Upper lobe of left lung (tissue), 6 donors: ENCODE data around the gene APOBEC2. TPM values are rescaled to one million over a fixed set of nuclear protein-coding genes. Genes with fewer than 3 reads are reported as not detected.

Experiments used
- ATAC-seq, 2 donors: fragments of 200-7000 bp; cut with Tn5 transposase; one replicate each; pipeline ENCODE4 v1.9.1; 2022; ENCODE audit warnings: mild to moderate bottlenecking in 2 of 2, moderate library complexity in 2 of 2; ENCODE audit not compliant: low FRiP score in 2 of 2
- DNase-seq, 2 donors: peaks; one replicate each; pipeline ENCODE4 v3.0.0-alpha.2; 2019 to 2020
- H3K27ac ChIP-seq, 4 donors: fragments of 200-600 bp; sonication (generic); one replicate each; pipeline ENCODE4 v1.5.1; 2016 to 2019
- H3K27me3 ChIP-seq, 4 donors: fragments of 200-600 bp; sonication (generic); one replicate each; pipeline ENCODE4 v1.5.1; 2017 to 2019
- H3K36me3 ChIP-seq, 4 donors: fragments of 200-600 bp; sonication (generic); one replicate each; pipeline ENCODE4 v1.5.1; 2016 to 2019
- H3K4me1 ChIP-seq, 4 donors: fragments of 200-600 bp; sonication (generic); one replicate each; pipeline ENCODE4 v1.5.1; 2018 to 2019
- H3K4me3 ChIP-seq, 4 donors: fragments of 200-600 bp; sonication (generic); one replicate each; pipeline ENCODE4 v1.5.1; 2017 to 2019; ENCODE audit warnings: mild to moderate bottlenecking in 2 of 4, moderate library complexity in 1 of 4
- H3K9me3 ChIP-seq, 4 donors: fragments of 200-600 bp; sonication (generic); one replicate each; pipeline ENCODE4 v1.5.1; 2018 to 2019
- CTCF ChIP-seq, 6 experiments: fragments of 450-650 bp in 4 of 6; fragments of 200-600 bp in 2 of 6; sonication (generic) in 2 of 6; IDR thresholded peaks; one replicate each; pipeline ENCODE4 v1.5.1; 2016 to 2019; ENCODE audit warnings: antibody characterized with exemption in 6 of 6
- EP300 ChIP-seq, 4 donors: sonication (generic); formaldehyde crosslinking; IDR thresholded peaks; one replicate each; pipeline ENCODE4 v1.5.1; 2017; ENCODE audit warnings: antibody characterized with exemption in 4 of 4, control low read depth in 2 of 4
- POLR2A ChIP-seq, 4 donors: fragments of 450-650 bp; IDR thresholded peaks; one replicate each; pipeline ENCODE4 v1.5.1; 2016 to 2017; ENCODE audit warnings: antibody characterized with exemption in 4 of 4, mild to moderate bottlenecking in 2 of 4
- POLR2AphosphoS5 ChIP-seq, 2 donors: sonication (generic); formaldehyde crosslinking; IDR thresholded peaks; one replicate each; pipeline ENCODE4 v1.5.1; 2017; ENCODE audit warnings: antibody characterized with exemption in 2 of 2
- WGBS, 2 donors: methylation state at CpG; one replicate each; pipeline ENCODE4 v1.1.5; 2017 to 2018; 5-methylcytosine and 5-hydroxymethylcytosine counted together
- total RNA-seq, 6 donors: library from RNA; depleted of rRNA in 4 of 6; stranded (reverse); fragments of >200 nt in 4 of 6; gene quantifications; one replicate each; pipeline versions ENCODE4 v1.1.0 to v1.2.1, GENCODE V29; 2016 to 2021
- donor health status: DM: no; HTN: no; CAD: no; lungs with moderate emphysema.
- donor health status: DM: no; HTN: yes; CAD: no; lungs with severe emphysema.

APOBEC2 gene
- total RNA-seq, 6 donors from 2014 or later, result not detected

DNA sequence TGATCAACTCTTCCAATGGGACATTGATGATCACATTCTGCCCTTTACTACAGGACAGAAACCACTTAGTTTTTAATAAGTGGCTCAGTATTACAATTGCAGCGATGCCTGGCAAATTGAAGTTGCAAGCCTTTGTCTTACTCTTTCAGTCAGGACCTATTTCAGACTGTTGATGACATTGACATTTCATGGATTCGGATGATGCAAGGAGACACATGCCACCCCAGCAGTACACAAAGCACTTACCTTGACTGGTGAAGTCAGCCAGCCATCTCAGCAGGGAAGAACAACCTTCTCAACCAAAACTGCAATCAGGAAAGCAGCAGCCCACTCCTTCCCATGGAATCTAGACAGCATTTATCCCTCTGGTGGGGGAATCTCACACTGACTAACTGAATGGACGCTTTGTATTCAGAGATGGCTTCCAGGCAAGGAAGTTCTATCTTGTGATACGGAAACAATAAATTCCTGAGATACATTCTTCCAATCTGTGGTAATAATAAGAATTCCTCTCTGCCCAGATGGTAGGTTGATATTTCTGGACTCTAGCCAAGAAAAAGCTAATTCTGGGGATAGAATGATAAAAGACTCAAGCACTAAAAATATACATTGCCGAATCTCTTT, 44.6 kb downstream of the APOBEC2 start:
- no peaks in the 10 kb centered on the region for H3K9me3 ChIP-seq
- H3K36me3 ChIP-seq, result peaks cover 31 to 96% (median 75%) of the 10 kb centered on the region in 4 donors
- H3K27ac ChIP-seq, result no peak overlapping the region
- TF ChIP-seq EP300 (IDR thresholded peaks at IDR 0.05), result no peak
- no peak for TF ChIP-seq POLR2A (IDR thresholded peaks at IDR 0.05)
- TF ChIP-seq POLR2AphosphoS5 (IDR thresholded peaks at IDR 0.05), result no peak
- DNase-seq, result no peak
- H3K27me3 ChIP-seq, result no peaks in the 10 kb centered on the region
- H3K4me1 ChIP-seq, result no peaks in the 10 kb centered on the region
- H3K4me3 ChIP-seq, result no peak overlapping the region
- no peak for ATAC-seq
- whole genome bisulfite sequencing, 2 donors, result 81 to 83% methylated on average over 5 of the region's 5 CpGs

DNA sequence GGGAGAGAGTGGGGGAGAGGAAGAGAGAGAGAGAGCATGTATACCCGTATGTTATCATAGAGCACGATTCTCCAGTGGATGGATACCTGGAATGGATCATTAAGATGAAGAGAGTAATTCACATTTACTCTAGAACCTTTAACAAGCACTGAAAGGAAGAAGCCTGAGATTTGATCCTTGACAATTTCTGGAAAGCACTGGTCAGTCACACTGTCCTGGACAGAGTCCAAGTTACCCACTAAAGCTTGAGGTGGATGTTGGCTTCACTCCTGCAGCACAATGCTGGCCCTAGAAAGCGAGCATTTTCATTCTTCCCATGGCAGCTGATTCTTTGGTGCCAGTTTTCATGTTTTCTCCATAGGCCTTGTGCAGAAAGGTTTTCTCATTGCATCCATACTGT, 45.4 kb downstream of the APOBEC2 start:
- Histone ChIP-seq H3K27me3 (no peaks in the 10 kb centered on the region), H3K9me3 (no peaks in the 10 kb centered on the region), H3K27ac (no peak overlapping the region), H3K4me1 (no peaks in the 10 kb centered on the region), H3K4me3 (no peak overlapping the region), H3K36me3 (peaks cover 24 to 88% (median 68%) of the 10 kb centered on the region in 4 donors)
- DNase-seq (no peak), ATAC-seq (no peak)
- TF ChIP-seq POLR2A (IDR thresholded peaks at IDR 0.05), result no peak
- no peak for TF ChIP-seq CTCF (IDR thresholded peaks at IDR 0.05)
- TF ChIP-seq POLR2AphosphoS5 (IDR thresholded peaks at IDR 0.05), result no peak
- no peak for TF ChIP-seq EP300 (IDR thresholded peaks at IDR 0.05)
- WGBS, 2 donors, result 79 to 83% methylated on average over 3 of the region's 3 CpGs

DNA sequence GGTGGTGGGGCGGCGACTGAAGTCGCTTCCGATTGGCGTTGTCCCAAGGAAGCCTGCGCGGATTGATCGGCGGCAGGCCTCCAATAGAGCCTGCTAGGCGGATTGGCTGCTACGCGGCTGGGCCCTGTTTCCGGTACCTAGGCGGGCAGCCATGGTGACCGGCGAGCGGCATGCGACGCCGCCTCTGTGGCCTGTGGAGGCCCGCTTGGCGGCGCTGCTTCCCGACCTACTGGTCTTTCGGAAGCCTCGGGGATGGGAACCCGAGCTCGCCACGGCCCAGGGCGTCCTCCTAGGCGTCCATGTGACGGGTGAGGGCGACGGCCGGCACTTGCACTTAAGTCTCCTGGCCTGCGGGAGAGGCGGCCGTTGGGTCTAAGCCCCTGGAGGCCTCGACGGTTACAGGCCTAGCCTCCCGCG, 47.9 kb downstream of the APOBEC2 start:
- WGBS, 2 donors, result 87 to 89% methylated on average over 21 to 39 of the region's 42 CpGs
- H3K36me3 ChIP-seq, result peaks cover 4 to 63% (median 43%) of the 10 kb centered on the region in 4 donors
- H3K27ac ChIP-seq, result no peak overlapping the region
- ATAC-seq, result peak; percentile 11 to 14
- no peaks in the 10 kb centered on the region for H3K4me1 ChIP-seq
- peak in 1 of 2 donors; percentile 76 for DNase-seq
- H3K4me3 ChIP-seq, result no peak overlapping the region
- H3K9me3 ChIP-seq, result no peaks in the 10 kb centered on the region
- H3K27me3 ChIP-seq, result no peaks in the 10 kb centered on the region
- TF ChIP-seq CTCF (IDR thresholded peaks at IDR 0.05) (no peak), POLR2A (IDR thresholded peaks at IDR 0.05) (no peak), POLR2AphosphoS5 (IDR thresholded peaks at IDR 0.05) (no peak), EP300 (IDR thresholded peaks at IDR 0.05) (no peak)

GRCh38 chr6:41103847-41104246, 50.8 kb downstream of the APOBEC2 start:
- DNase-seq, result no peak
- Histone ChIP-seq H3K4me3 (no peak overlapping the region), H3K27me3 (no peaks in the 10 kb centered on the region), H3K27ac (no peak overlapping the region), H3K36me3 (peaks cover 0 to 33% (median 15%) of the 10 kb centered on the region in 4 donors), H3K4me1 (no peaks in the 10 kb centered on the region), H3K9me3 (no peaks in the 10 kb centered on the region)
- no peak for TF ChIP-seq EP300 (IDR thresholded peaks at IDR 0.05)
- no peak for TF ChIP-seq CTCF (IDR thresholded peaks at IDR 0.05)
- no peak for TF ChIP-seq POLR2AphosphoS5 (IDR thresholded peaks at IDR 0.05)
- TF ChIP-seq POLR2A (IDR thresholded peaks at IDR 0.05), result no peak
- 75 to 90% methylated on average over 3 of the region's 3 CpGs for WGBS, 2 donors
- ATAC-seq, result no peak

GRCh38 chr6:41111017-41111416, 58.0 kb downstream of the APOBEC2 start:
- no peaks in the 10 kb centered on the region for H3K4me1 ChIP-seq
- no peak overlapping the region for H3K4me3 ChIP-seq
- H3K36me3 ChIP-seq, result peaks cover 0 to 4% (median 0%) of the 10 kb centered on the region in 4 donors
- ATAC-seq, result no peak
- no peak for DNase-seq
- WGBS, 2 donors, result 72 to 74% methylated on average over 3 of the region's 3 CpGs
- TF ChIP-seq CTCF (IDR thresholded peaks at IDR 0.05), result no peak
- no peak for TF ChIP-seq POLR2A (IDR thresholded peaks at IDR 0.05)
- no peak for TF ChIP-seq POLR2AphosphoS5 (IDR thresholded peaks at IDR 0.05)
- TF ChIP-seq EP300 (IDR thresholded peaks at IDR 0.05), result no peak
- no peaks in the 10 kb centered on the region for H3K9me3 ChIP-seq
- H3K27ac ChIP-seq, result no peak overlapping the region
- H3K27me3 ChIP-seq, result no peaks in the 10 kb centered on the region

Other genes with a start within 250 kb of the APOBEC2 start
- 10 to 100 TPM in 1 of 6 donors, 1 to 10 TPM in 4, under 1 TPM in 1; 0.97 to 12.6 (median 2.3) TPM for gene UNC5CL, start 14.0 kb upstream of the APOBEC2 start, total RNA-seq
- not detected for gene TSPO2, start 10.7 kb upstream of the APOBEC2 start, total RNA-seq
- gene OARD1, start 19.2 kb downstream of the APOBEC2 start, total RNA-seq, result 10 to 100 TPM; 10.0 to 27.3 (median 20.0) TPM
- gene NFYA, start 19.8 kb downstream of the APOBEC2 start, total RNA-seq, result 10 to 100 TPM; 18.5 to 33.0 (median 21.6) TPM
- gene TREML1, start 101.1 kb downstream of the APOBEC2 start, total RNA-seq, result 1 to 10 TPM in 4 of 6 donors, not detected in 2; 2.6 to 6.3 (median 4.4) TPM
- 10 to 100 TPM in 5 of 6 donors, 1 to 10 TPM in 1; 6.5 to 66.6 (median 41.0) TPM for gene TREM2, start 109.9 kb downstream of the APOBEC2 start, total RNA-seq
- 1 to 10 TPM in 4 of 6 donors, under 1 TPM in 1, not detected in 1; 0.67 to 2.3 (median 1.5) TPM for gene TREML2, start 147.9 kb downstream of the APOBEC2 start, total RNA-seq
- not detected for gene TREML4, start 175.1 kb downstream of the APOBEC2 start, total RNA-seq
- 100 to 1,000 TPM in 4 of 6 donors, 10 to 100 TPM in 2; 52.8 to 168 (median 115) TPM for gene TREM1, start 233.5 kb downstream of the APOBEC2 start, total RNA-seq